Stomach (tissue), 4 donors: ENCODE data around the gene ROBO1.
"Not testable (repeated sequence)": the region's sequence is repeated elsewhere in the genome, so short reads cannot be mapped to it uniquely, and the experiment has no call there.

Experiments used
- CTCF ChIP-seq, 7 experiments: fragments of 450-650 bp in 4 of 7; fragments of 200-600 bp in 3 of 7; sonication (generic) in 3 of 7; IDR thresholded peaks; one replicate each; pipeline ENCODE4 v1.5.1; 2016 to 2019; ENCODE audit warnings: antibody characterized with exemption in 7 of 7, control low read depth in 2 of 7, mild to moderate bottlenecking in 1 of 7
- POLR2AphosphoS5 ChIP-seq, 3 donors: sonication (generic); formaldehyde crosslinking; IDR thresholded peaks; one replicate each; pipeline ENCODE4 v1.6.1; 2016; ENCODE audit warnings: antibody characterized with exemption in 3 of 3

GRCh38 chr3:78884567-78884966, 883.2 kb downstream of the ROBO1 start:
- TF ChIP-seq CTCF, POLR2AphosphoS5 (IDR thresholded peaks at IDR 0.05): not testable (repeated sequence)
